HG03175 (cell line): ENCODE data around the gene ZDHHC3.

Source experiments
- ATAC-seq: cut with Tn5 transposase; IDR thresholded peaks from one replicate; pipeline ENCODE4 v1.9.1; 2021; ENCODE audit warnings: mild to moderate bottlenecking, moderate library complexity; ENCODE audit not compliant: unreplicated experiment

ZDHHC3 gene

GRCh38 chr3:44930911-44931310, 45.1 kb downstream of the ZDHHC3 start:
- no peak for ATAC-seq

GRCh38 chr3:44929782-44930181, 46.2 kb downstream of the ZDHHC3 start:
- no peak for ATAC-seq

DNA sequence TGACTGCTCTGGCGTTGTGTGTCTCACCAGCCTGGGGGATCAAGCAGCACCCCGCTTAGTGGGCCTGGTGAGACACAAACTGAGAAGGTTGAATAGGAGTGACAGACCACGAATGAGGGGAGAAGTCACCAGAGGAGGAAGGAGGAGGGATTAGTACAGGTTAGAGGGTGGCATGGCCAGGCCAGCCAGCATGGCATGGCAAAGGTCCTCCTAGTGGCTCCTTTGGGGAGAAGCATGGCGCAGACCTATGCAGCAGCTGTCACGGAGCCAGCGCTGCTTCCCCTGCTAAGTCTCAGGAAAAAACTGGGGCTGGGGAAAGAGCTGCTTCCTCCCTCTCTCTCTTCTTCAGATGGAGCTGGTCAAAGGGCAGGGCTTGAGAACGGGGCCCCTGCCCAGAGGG, 48.6 kb downstream of the ZDHHC3 start:
- ATAC-seq = no peak

GRCh38 chr3:44926921-44927320, 49.1 kb downstream of the ZDHHC3 start:
- no peak for ATAC-seq

DNA sequence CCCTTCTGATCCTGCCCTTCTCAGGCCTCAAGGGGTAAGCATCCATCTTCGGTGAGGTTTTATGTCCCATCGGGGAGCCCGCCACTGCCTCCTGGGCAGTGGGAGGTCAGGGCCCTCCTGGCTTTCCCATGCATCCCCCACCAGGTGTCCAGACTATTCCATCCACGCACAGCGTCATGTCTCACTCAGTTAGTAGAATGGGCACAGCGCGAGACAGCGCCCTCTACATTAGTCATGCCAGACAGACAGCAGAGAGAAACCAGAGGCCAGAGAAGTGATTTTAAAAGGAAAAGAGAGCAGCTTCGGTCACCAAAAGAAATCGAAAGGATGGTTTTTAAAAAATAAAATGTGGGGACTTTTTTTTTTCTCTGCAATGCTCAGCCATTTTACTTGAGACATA, 49.8 kb downstream of the ZDHHC3 start:
- no peak for ATAC-seq

DNA sequence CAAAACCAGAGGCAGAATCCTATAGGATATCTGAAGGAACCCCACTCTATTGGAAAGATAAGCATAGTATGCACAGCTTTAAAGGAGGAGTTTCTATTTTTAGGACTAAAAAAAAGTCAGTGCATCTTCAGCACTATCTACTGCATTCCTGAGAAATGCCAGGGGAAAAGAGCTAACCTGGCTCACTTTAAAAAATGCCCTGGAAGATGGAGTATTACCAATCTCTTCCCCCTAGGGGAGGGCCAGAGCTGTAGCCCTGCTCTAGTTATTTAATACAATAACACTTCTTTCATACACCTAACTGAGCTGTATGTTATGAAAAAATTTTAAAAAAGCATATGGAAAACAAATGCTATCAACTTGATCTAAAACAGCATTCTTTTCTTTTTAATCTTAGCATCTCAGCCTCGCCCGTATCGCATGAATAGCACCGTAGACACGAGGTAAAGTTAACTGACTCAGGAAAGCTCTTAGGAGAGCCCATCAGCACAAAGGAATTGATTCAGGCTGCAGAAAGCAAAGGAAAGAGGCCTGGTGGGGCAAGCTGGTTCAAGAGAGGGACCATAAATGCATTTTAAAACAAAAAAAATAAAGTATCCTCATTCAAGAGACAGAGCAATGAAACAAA, 51.4 kb downstream of the ZDHHC3 start:
- ATAC-seq = no peak

DNA sequence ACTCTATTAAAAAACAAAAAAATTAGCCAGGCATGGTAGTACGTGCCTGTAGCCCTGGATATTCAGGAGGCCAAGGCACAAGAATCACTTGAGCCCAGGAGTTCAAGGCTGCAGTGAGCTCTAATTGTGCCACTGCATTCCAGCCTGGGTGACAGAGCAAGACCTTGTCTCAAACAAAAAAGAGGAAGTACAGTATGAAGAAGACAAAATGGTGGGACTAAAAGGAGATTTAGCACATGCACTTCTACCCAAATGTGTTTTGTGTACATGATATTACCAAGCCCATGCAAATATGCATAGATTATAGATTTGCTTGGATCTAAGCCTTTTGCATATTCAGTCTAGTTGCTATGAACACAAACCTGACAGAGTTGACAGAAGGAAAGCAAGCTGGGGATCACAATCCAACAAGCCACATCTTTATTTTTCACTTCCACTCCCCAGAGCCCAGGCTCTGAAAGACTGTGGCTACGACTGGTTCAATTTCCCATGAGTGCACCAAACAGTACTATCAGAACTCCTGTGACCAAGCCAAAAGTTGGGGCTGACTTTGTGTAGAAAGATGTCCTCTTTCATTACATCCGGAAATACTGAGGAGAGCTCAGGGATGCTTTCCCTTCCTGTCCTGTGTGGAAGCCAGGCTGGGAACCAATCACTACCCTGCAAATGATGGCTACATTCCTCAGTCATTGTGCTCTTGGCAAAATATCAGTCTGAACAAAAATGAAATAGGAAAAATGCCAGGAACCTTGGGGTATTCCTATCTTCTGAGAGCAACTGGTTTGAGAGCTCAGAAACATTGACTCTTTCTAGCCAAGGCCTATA, 52.1 kb downstream of the ZDHHC3 start:
- no peak for ATAC-seq

GRCh38 chr3:44920081-44920480, 55.9 kb downstream of the ZDHHC3 start:
- ATAC-seq = no peak

GRCh38 chr3:44918581-44918980, 57.4 kb downstream of the ZDHHC3 start:
- ATAC-seq = no peak

- no peak for ATAC-seq
Measured at GRCh38 chr3:44918087-44918486, 57.9 kb downstream of the ZDHHC3 start.

- ATAC-seq = no peak
Measured at GRCh38 chr3:44915702-44916438, 60.1 kb downstream of the ZDHHC3 start.

DNA sequence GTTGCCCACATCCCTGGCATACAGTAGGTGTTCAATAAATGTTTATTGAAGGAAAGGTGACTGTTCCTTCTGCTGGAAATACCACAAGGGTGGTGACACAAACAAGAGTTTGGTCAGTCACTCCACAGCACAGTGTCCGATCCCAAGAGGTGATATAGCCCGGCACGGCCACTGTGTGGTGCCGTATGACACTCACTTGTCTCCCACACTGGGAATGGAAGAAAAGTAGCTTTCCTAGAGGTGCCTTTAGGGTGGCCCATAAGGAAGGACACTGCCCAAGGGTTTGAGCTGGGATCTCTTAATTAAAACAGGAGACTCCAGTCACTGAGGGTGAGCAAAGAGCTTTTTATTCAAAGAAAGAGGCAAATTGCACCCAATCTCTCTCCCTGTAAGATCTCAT, 61.0 kb downstream of the ZDHHC3 start:
- ATAC-seq = no peak

DNA sequence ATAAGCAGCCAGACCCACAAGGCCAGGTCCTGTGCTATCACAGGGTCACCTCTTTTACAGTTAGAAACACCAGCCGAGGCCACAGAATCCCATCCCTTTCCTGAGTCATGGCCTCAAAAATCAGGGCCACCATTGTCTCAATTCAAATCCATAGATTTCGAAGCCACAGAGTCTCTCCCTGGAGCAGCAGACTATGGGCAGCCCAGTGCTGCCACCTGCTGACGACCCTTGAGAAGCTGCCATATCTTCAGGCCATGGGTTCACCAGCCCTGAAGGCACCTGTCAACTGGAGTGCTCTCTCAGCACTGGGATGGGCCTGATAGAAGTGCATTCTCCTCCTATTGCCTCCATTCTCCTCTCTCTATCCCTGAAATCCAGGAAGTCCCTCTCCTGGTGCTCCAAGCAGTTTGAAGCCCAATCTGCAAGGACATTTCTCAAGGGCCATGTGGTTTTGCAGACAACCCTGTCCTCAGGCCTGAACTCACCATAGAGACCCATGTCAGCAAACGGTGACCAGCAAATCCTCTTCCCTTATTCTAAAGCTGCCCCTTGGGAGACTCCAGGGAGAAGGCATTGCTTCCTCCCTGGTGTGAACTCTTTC, 62.0 kb downstream of the ZDHHC3 start:
- ATAC-seq = no peak

DNA sequence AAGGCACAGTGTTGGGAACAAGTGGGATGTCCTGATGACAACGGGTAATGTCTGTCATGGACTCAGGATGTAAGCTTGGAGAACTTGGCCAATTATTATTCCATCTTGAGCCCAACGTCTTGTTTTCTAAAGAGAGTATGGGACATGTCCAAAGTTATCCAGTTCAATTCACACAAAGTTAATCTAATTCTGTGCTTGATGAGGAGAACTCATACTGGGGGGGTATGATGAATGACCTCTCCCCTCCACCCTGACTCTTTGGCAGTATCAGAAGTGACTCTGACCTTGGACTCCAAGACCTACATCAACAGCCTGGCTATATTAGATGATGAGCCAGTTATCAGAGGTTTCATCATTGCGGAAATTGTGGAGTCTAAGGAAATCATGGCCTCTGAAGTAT, 65.3 kb downstream of the ZDHHC3 start:
- ATAC-seq = no peak

- ATAC-seq = no peak
Measured at GRCh38 chr3:44909063-44909462, 66.9 kb downstream of the ZDHHC3 start.

- no peak for ATAC-seq
Measured at GRCh38 chr3:44907612-44908011, 68.4 kb downstream of the ZDHHC3 start.

GRCh38 chr3:44906997-44907396, 69.0 kb downstream of the ZDHHC3 start:
- no peak for ATAC-seq

- no peak for ATAC-seq
Measured at GRCh38 chr3:44905446-44906157, 70.4 kb downstream of the ZDHHC3 start.

GRCh38 chr3:44903751-44904150, 72.2 kb downstream of the ZDHHC3 start:
- ATAC-seq = no peak

DNA sequence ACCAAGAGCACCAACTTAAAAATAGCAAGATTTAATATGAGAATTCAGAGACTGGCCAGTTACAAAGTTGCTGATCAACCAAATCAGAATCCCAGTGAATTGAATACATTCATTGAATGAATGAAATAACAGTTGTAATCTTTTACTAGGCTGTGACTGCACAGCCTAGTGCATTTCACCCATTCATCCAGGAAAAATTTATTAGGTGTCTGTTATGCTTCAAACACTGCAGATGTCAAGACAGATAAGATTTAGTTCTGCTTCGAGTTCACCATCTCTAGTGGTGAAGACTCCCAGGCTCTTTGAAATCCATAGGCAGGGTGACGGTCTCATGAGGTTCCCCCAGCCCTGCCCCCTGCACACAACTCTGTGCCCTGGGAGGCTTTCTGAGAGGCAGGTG, 72.7 kb downstream of the ZDHHC3 start:
- ATAC-seq = no peak

GRCh38 chr3:44902628-44903027, 73.3 kb downstream of the ZDHHC3 start:
- ATAC-seq = no peak
